HEK293 (cell line): ENCODE measurements around the gene RHEX.

Source experiments
- CTCF ChIA-PET: fragments of 350-600 bp; formaldehyde crosslinking; extraction: SDS; loops from one replicate; lab custom pipeline; 2021; ENCODE audit warnings: antibody characterized with exemption; lab: Yijun Ruan, JAX
- POLR2A ChIA-PET: fragments of 300-600 bp; formaldehyde crosslinking; extraction: SDS; loops from one replicate; lab custom pipeline; 2020; ENCODE audit warnings: antibody characterized with exemption, inconsistent platforms; lab: Yijun Ruan, JAX
- H3K27ac ChIP-seq: fragments of 200-500 bp; sonication (Bioruptor generic); 2 replicates; pipeline ENCODE4 v1.5.1; 2014; ENCODE audit warnings: low read depth, low read length, control low read depth, inconsistent platforms; ENCODE audit errors: extremely low read depth
- H3K36me3 ChIP-seq, 2 experiments: fragments of 200-500 bp in 1 of 2; sonication (Bioruptor generic) in 1 of 2; 1 replicate in 1 of 2; 2 replicates in 1 of 2; pipeline ENCODE4 v1.5.1; 2014 to 2017; ENCODE audit warnings: inconsistent platforms in 2 of 2, low read length in 2 of 2; ENCODE audit not compliant: control insufficient read depth in 2 of 2, insufficient read depth in 1 of 2
- H3K4me1 ChIP-seq: fragments of 200-500 bp; sonication (Bioruptor generic); 2 replicates; pipeline ENCODE4 v1.5.1; 2014; ENCODE audit warnings: mild to moderate bottlenecking, low read length, inconsistent platforms; ENCODE audit not compliant: control insufficient read depth, insufficient read depth
- H3K4me3 ChIP-seq: 2 replicates; pipeline ENCODE4 v1.5.1; 2011; ENCODE audit warnings: low read depth, mild to moderate bottlenecking, control low read depth, low read length, moderate library complexity
- H3K9me3 ChIP-seq: fragments of 200-500 bp; sonication (Bioruptor generic); 2 replicates; pipeline ENCODE4 v1.5.1; 2014; ENCODE audit warnings: low read depth, low read length, inconsistent platforms; ENCODE audit not compliant: control insufficient read depth, insufficient read depth
- GLI2 ChIP-seq: fragments of 450-650 bp; formaldehyde crosslinking; IDR thresholded peaks from 2 replicates; pipeline ENCODE4; 2017; ENCODE audit warnings: missing biosample characterization, missing genetic modification characterization, low read depth, borderline replicate concordance
- MEIS1 ChIP-seq: sonication (generic); formaldehyde crosslinking; IDR thresholded peaks from 2 replicates; pipeline ENCODE4 v1.8.1; 2022; ENCODE audit warnings: missing genetic modification reagents, mild to moderate bottlenecking, borderline replicate concordance
- OSR2 ChIP-seq: fragments of 450-650 bp; formaldehyde crosslinking; IDR thresholded peaks from 2 replicates; pipeline ENCODE4 v1.5.1; 2016; ENCODE audit warnings: missing biosample characterization, missing genetic modification characterization
- ZBTB10 ChIP-seq: fragments of 450-650 bp; formaldehyde crosslinking; IDR thresholded peaks from 2 replicates; pipeline ENCODE4 v1.5.1; 2016; ENCODE audit warnings: missing biosample characterization, missing genetic modification characterization
- ZBTB20 ChIP-seq: fragments of 450-650 bp; formaldehyde crosslinking; IDR thresholded peaks from 2 replicates; pipeline ENCODE4 v1.5.1; 2016; ENCODE audit warnings: missing biosample characterization, missing genetic modification characterization
- ZEB2 ChIP-seq: fragments of 450-650 bp; formaldehyde crosslinking; IDR thresholded peaks from 2 replicates; pipeline ENCODE4 v1.5.1; 2016; ENCODE audit warnings: missing biosample characterization, missing genetic modification characterization
- ZFP41 ChIP-seq: fragments of 450-650 bp; formaldehyde crosslinking; IDR thresholded peaks from 2 replicates; pipeline ENCODE4 v1.5.1; 2016; ENCODE audit warnings: missing biosample characterization, missing genetic modification characterization, borderline replicate concordance
- ZFP69B ChIP-seq: fragments of 450-650 bp; formaldehyde crosslinking; IDR thresholded peaks from 2 replicates; pipeline ENCODE4 v1.5.1; 2016; ENCODE audit warnings: missing biosample characterization, missing genetic modification characterization
- ZNF114 ChIP-seq: fragments of 450-650 bp; formaldehyde crosslinking; IDR thresholded peaks from 2 replicates; pipeline ENCODE4 v1.5.0; 2017; ENCODE audit warnings: missing biosample characterization, missing genetic modification characterization
- ZNF146 ChIP-seq: fragments of 450-650 bp; formaldehyde crosslinking; IDR thresholded peaks from 2 replicates; pipeline ENCODE4 v1.5.1; 2016; ENCODE audit warnings: missing biosample characterization, missing genetic modification characterization
- ZNF362 ChIP-seq: fragments of 450-650 bp; formaldehyde crosslinking; IDR thresholded peaks from 2 replicates; pipeline ENCODE4 v1.5.1; 2016; ENCODE audit warnings: missing biosample characterization, missing genetic modification characterization
- ZNF398 ChIP-seq: fragments of 450-650 bp; formaldehyde crosslinking; IDR thresholded peaks from 2 replicates; pipeline ENCODE4 v1.5.1; 2017; ENCODE audit warnings: missing biosample characterization, missing genetic modification characterization
- ZNF433 ChIP-seq: fragments of 450-650 bp; formaldehyde crosslinking; IDR thresholded peaks from 2 replicates; pipeline ENCODE4 v1.5.1; 2016; ENCODE audit warnings: missing biosample characterization, missing genetic modification characterization, low read depth
- ZNF518A ChIP-seq: fragments of 450-650 bp; formaldehyde crosslinking; conservative IDR thresholded peaks from 2 replicates; pipeline ENCODE4 v1.5.1; 2016; ENCODE audit warnings: low read depth, missing biosample characterization, missing genetic modification characterization
- ZNF639 ChIP-seq: fragments of 450-650 bp; formaldehyde crosslinking; IDR thresholded peaks from 2 replicates; pipeline ENCODE4 v1.5.1; 2016; ENCODE audit warnings: missing biosample characterization, missing genetic modification characterization

RHEX gene

GRCh38 chr1:206021626-206022365 is 31.2 kb upstream of the RHEX start:
- Histone ChIP-seq H3K9me3 (no peaks in the 10 kb centered on the region), H3K4me1 (no peaks in the 10 kb centered on the region), H3K27ac (no peak overlapping the region)
- ChIA-PET CTCF (interaction anchor here (2.8 kb wide), 1 partner anchor 9 kb away, joined by 19 read pairs; no protein-coding TSS in a partner anchor), POLR2A (interaction anchor here (0.7 kb wide), 1 partner anchor 447 kb away, joined by 3 read pairs; no protein-coding TSS in a partner anchor)
- no peak for TF ChIP-seq ZBTB10 (tag by site-specific recombination)
- TF ChIP-seq ZFP41 (tag by site-specific recombination), result no peak
- TF ChIP-seq MEIS1 (CRISPR knock-in tag), result no peak
- no peak for TF ChIP-seq ZEB2 (tag by site-specific recombination)
- no peak for TF ChIP-seq ZNF639 (tag by site-specific recombination)
- no peak for TF ChIP-seq ZFP69B
- no peak for TF ChIP-seq ZNF362 (tag by site-specific recombination)
- no peak for TF ChIP-seq ZBTB20 (tag by site-specific recombination)
- no peak for TF ChIP-seq ZNF433
- TF ChIP-seq ZNF146 (tag by site-specific recombination), result no peak
- TF ChIP-seq ZNF398, result no peak
- no peak for TF ChIP-seq OSR2 (tag by site-specific recombination)
- no peak for TF ChIP-seq ZNF518A (tag by site-specific recombination)
- no peak for TF ChIP-seq GLI2
- TF ChIP-seq ZNF114 (tag by site-specific recombination), result no peak
- TF ChIP-seq, all 188 proteins: peak for 0
- no peak overlapping the region for H3K4me3 ChIP-seq
- H3K36me3 ChIP-seq, result no peaks in the 10 kb centered on the region
